Measurements from ENCODE around the gene COX5A. TPM values are rescaled to one million over a fixed set of nuclear protein-coding genes. Genes with fewer than 3 reads are reported as not detected.

COX5A gene
- total and polyA plus RNA-seq, 2 of the 13 experiments (the other 11 are each of a cell fraction or from before 2014, with no cell fraction given): 158 to 218 TPM

GRCh38 chr15:74950078-74950908 is 12.4 kb upstream of the COX5A start (continued):
- TF ChIP-seq HMGXB4 (CRISPR knock-in tag; IDR thresholded peaks at IDR 0.05; ENCODE audit: borderline replicate concordance in 1 of 2, low read depth in 1 of 2) (peak in 1 of 2 experiments; percentile 55; a peak in 1 of 4 replicates), ZNF224 (CRISPR knock-in tag; IDR thresholded peaks at IDR 0.05) (no peak), POGK (CRISPR knock-in tag; conservative IDR thresholded peaks at IDR 0.05) (no peak), ARID4A (CRISPR knock-in tag; IDR thresholded peaks at IDR 0.05; ENCODE audit: borderline replicate concordance) (0 out of 2 replicates have a peak, but pooled peaks have one; percentile 19), BCL6 (CRISPR knock-in tag; IDR thresholded peaks at IDR 0.05) (peak; percentile 27; the same call in 1 of the 2 replicates), CC2D1A (CRISPR knock-in tag; IDR thresholded peaks at IDR 0.05) (no peak), ERF (CRISPR knock-in tag; IDR thresholded peaks at IDR 0.05) (no peak), TBP (CRISPR knock-in tag; IDR thresholded peaks at IDR 0.05) (no peak), GATAD2A (CRISPR knock-in tag; IDR thresholded peaks at IDR 0.05) (peak; percentile 48), SIX4 (CRISPR knock-in tag; IDR thresholded peaks at IDR 0.05) (no peak), RARA (CRISPR knock-in tag; IDR thresholded peaks at IDR 0.05) (0 out of 2 replicates have a peak, but pooled peaks have one; percentile 15), TFDP1 (CRISPR knock-in tag; IDR thresholded peaks at IDR 0.05; ENCODE audit: borderline replicate concordance) (no peak), ZNF460 (CRISPR knock-in tag; IDR thresholded peaks at IDR 0.05; ENCODE audit: borderline replicate concordance) (no peak), ZNF101 (CRISPR knock-in tag; IDR thresholded peaks at IDR 0.05; ENCODE audit: borderline replicate concordance, low read depth) (no peak), ATF4 (CRISPR knock-in tag; IDR thresholded peaks at IDR 0.05) (peak in 1 of 2 experiments; percentile 44; a peak in 1 of 4 replicates), ZNF782 (CRISPR knock-in tag; IDR thresholded peaks at IDR 0.05; ENCODE audit: borderline replicate concordance) (no peak), MLX (CRISPR knock-in tag; IDR thresholded peaks at IDR 0.05) (0 out of 2 replicates have a peak, but pooled peaks have one; percentile 12)

All from HepG2 (cell line).